Fibroblast of the aortic adventitia (primary cell): ENCODE measurements around the gene NMUR1. TPM values are rescaled to one million over a fixed set of nuclear protein-coding genes. Genes with fewer than 3 reads are reported as not detected.
A peak's percentile ranks its signal among the peaks of the same experiment; 100 is the strongest.

Experiments used
- DNase-seq: peaks from one replicate; pipeline ENCODE4 v3.0.0-alpha.2; 2010; ENCODE audit warnings: low read depth
- H3K4me3 ChIP-seq: 2 replicates; pipeline ENCODE4 v1.5.1; 2011; ENCODE audit warnings: low read depth, mild to moderate bottlenecking, control low read depth, low read length, moderate library complexity
- total RNA-seq: library from RNA; depleted of rRNA; stranded (reverse); fragments of >200 nt; gene quantifications from 2 replicates; pipeline ENCODE4 v1.2.3, GENCODE V29; 2012; ENCODE audit warnings: low replicate concordance
- TF ChIP-seq, protein P1 (sequence below): IDR thresholded peaks from 2 replicates; pipeline ENCODE4 v1.5.1; 2011; ENCODE audit warnings: mild to moderate bottlenecking, low read length, control low read depth, inconsistent platforms; ENCODE audit not compliant: insufficient read depth

NMUR1 gene
- total RNA-seq, 1 donor = not detected

- TF ChIP-seq, protein P1, sequence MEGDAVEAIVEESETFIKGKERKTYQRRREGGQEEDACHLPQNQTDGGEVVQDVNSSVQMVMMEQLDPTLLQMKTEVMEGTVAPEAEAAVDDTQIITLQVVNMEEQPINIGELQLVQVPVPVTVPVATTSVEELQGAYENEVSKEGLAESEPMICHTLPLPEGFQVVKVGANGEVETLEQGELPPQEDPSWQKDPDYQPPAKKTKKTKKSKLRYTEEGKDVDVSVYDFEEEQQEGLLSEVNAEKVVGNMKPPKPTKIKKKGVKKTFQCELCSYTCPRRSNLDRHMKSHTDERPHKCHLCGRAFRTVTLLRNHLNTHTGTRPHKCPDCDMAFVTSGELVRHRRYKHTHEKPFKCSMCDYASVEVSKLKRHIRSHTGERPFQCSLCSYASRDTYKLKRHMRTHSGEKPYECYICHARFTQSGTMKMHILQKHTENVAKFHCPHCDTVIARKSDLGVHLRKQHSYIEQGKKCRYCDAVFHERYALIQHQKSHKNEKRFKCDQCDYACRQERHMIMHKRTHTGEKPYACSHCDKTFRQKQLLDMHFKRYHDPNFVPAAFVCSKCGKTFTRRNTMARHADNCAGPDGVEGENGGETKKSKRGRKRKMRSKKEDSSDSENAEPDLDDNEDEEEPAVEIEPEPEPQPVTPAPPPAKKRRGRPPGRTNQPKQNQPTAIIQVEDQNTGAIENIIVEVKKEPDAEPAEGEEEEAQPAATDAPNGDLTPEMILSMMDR = no peak
- H3K4me3 ChIP-seq = no peak overlapping the region
- no peak for DNase-seq
Observed at GRCh38 chr2:231548752-231549151, 18.5 kb upstream of the NMUR1 start.

- H3K4me3 ChIP-seq = no peak overlapping the region
- TF ChIP-seq, protein P1 = no peak
- no peak for DNase-seq
Observed at GRCh38 chr2:231547315-231548110, 17.3 kb upstream of the NMUR1 start.

DNA sequence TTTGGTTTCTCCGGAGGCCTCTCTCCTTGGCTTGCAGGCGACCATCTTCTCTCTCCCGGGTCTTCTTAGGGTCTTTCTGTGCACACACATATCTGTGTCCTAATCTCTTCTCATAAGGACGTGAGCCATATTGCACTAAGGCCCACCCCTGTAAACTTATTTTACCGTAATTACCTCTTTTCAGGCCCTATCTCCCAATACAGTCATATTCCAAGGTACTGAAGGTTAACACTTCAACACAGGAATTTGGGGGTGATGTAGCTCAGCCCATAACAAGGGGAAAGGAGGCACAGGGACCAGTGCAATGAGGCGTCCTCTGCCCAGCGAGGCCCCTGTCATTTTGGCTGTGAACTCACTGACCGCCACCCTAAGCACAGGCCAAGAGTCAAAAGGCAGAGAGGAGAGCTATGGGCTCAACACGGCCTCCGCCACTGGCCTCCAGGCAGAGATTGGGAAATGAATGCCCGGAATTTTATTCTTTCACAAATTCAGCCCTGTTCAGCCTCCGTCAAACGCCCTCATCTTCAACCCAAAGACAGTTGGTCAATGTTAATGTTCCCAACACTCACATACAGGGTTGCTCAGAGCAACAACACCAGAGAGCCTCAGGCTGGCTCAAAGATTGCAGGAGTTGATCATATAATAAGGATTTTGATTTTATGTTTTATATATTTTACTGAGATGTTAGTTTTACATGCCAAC, 15.9 kb upstream of the NMUR1 start:
- DNase-seq = no peak
- no peak overlapping the region for H3K4me3 ChIP-seq
- TF ChIP-seq, protein P1 = no peak

DNA sequence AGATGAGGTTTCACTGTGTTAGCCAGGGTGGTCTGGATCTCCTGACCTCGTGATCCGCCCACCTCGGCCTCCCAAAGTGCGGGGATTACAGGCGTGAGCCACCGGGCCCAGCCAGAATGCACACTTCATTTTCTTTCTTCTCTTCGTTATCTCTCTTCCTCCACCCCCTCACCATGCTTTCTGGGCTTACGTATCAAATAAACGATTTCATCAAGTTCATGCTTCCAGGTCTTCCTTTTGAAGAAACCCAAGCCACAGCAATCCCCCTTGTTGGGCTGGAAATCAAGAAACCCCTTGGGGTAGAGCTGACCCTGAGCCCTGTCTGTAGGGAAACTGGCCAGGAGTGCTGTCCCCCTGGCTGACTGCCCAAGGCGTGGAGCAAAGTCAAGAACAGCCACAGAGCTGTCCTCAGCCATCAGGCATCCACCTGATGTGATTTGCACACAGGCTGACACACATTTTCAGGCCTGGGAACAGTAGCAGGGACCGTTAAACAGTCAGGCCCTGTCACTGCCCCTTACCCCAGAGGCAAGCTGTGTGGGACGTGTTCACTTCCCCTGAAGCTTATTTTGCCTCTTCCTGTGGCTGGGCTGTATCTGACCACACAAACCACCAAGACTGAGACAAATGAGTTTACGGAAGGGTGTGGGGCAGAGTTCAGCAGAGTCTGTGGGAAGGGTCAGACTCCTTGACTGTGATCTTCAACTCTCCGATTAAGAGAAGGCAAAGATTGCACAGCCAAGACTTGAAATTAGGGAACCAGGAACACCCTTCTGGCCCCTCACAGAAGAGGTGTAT, 15.1 kb upstream of the NMUR1 start:
- TF ChIP-seq, protein P1 = no peak
- DNase-seq = peak; percentile 43

DNA sequence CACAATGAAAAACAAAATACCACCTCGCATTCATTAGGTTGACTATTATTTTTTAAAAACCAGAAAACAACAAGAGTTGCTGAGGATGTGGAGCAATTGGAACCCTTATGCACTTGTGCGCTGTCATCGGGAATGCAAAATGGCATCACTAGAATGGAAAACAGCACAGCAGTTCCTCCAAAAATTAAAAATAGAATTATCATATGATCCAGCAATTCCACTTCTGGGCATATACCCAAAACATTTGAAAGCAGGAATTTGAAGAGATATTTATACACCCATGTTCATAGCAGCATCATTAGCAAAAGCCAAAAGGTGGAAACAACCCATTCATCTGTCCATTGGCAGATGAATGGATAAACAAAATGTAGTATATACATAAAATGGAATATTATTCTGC, 11.9 kb upstream of the NMUR1 start:
- peak; percentile 58 for DNase-seq
- TF ChIP-seq, protein P1 = no peak
- H3K4me3 ChIP-seq = no peak overlapping the region

More for the DNA sequence above, 15.1 kb upstream of the NMUR1 start:
- no peak overlapping the region for H3K4me3 ChIP-seq

DNA sequence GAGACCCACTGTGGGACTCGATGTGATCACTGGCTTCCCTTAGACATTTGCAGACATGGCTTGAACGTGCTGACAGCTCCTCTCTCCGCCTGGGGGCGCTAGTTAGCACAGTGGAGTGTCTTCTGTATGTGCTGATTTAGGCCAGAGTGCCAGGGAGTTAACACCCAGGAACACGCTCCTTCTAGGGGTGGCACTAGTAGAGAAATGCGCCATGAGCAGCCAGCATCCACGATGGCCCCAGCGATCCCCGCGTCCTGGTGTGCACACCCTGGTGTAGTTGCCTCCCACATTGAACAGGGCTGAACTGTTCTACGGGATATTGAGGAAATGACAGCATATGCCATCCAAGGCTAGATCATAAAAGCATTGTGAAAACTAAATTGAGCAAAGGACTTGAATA, 11.4 kb upstream of the NMUR1 start:
- TF ChIP-seq, protein P1 = no peak
- DNase-seq = no peak
- no peak overlapping the region for H3K4me3 ChIP-seq
